Gastrocnemius medialis (tissue), 4 donors: Measurements from ENCODE around the gene CDH23.

ENCODE experiments used
- POLR2A ChIP-seq, 2 donors: fragments of 450-650 bp; IDR thresholded peaks; one replicate each; pipeline ENCODE4 v1.6.1; 2017; ENCODE audit warnings: antibody characterized with exemption in 2 of 2, mild to moderate bottlenecking in 2 of 2, moderate library complexity in 2 of 2
- TF ChIP-seq, protein P1 (sequence below), 5 experiments: fragments of 450-650 bp in 3 of 5; fragments of 200-600 bp in 2 of 5; sonication (generic) in 2 of 5; IDR thresholded peaks in 4 of 5; conservative IDR thresholded peaks in 1 of 5; 1 replicate in 4 of 5; 2 replicates in 1 of 5; pipeline ENCODE4 v1.5.1; 2016 to 2019; ENCODE audit warnings: antibody characterized with exemption in 5 of 5, mild to moderate bottlenecking in 3 of 5, moderate library complexity in 3 of 5

DNA sequence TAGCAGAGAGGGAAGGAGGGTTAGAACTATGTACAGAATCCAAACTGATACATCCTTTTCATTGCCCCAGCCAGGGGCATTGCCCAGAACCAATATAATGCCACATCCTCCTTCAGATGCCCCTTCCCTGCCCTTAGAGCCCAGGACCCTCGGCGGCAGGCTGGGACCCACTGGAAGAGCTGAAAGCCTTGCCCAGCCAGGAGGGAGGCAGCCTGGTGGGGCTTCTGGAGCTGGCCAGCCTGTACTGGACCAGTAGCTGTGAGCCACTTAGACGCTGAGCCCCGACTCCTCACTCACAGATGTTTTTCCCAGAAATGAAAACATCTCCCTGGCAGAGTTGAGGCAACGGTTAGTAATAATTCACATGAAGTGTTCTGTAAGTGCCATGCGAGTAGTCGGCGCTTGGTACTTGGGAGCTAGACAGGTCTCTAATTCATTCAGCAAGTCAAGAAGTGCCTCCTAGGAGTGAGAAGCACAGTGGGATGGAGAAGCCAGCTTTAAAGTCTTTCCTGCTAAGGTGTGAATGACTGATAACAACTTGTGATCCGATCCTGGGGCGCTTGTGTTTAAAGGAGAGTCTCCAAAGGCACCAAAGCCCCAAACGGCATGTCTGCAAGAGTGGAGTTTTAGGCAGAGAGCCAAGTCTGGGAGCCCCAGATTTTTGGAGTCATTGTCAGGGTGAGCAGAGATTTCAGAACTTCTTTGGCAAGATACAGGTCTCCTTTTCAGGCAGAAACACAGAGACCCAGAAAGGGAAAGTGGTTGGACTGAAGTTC lies 366.8 kb downstream of the CDH23 start:
- TF ChIP-seq, protein P1, sequence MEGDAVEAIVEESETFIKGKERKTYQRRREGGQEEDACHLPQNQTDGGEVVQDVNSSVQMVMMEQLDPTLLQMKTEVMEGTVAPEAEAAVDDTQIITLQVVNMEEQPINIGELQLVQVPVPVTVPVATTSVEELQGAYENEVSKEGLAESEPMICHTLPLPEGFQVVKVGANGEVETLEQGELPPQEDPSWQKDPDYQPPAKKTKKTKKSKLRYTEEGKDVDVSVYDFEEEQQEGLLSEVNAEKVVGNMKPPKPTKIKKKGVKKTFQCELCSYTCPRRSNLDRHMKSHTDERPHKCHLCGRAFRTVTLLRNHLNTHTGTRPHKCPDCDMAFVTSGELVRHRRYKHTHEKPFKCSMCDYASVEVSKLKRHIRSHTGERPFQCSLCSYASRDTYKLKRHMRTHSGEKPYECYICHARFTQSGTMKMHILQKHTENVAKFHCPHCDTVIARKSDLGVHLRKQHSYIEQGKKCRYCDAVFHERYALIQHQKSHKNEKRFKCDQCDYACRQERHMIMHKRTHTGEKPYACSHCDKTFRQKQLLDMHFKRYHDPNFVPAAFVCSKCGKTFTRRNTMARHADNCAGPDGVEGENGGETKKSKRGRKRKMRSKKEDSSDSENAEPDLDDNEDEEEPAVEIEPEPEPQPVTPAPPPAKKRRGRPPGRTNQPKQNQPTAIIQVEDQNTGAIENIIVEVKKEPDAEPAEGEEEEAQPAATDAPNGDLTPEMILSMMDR (IDR thresholded peaks at IDR 0.05 in 4 of 5, conservative IDR thresholded peaks at IDR 0.05 in 1 of 5): no peak
- no peak for TF ChIP-seq POLR2A (IDR thresholded peaks at IDR 0.05)
